ENCODE data around the gene SLC26A1. TPM values are rescaled to one million over a fixed set of nuclear protein-coding genes. Genes with fewer than 3 reads are reported as not detected.

The SLC26A1 gene
- total RNA-seq, 2 donors from 2014 or later, result 0.27 to 0.34 TPM

GRCh38 chr4:951594-952468 lies 41.4 kb downstream of the SLC26A1 start:
- no peaks in the 10 kb centered on the region for H3K9me3 ChIP-seq
- no peaks in the 10 kb centered on the region for H3K36me3 ChIP-seq
- H3K27ac ChIP-seq, result no peak overlapping the region
- DNase-seq (ENCODE audit: low spot score), result no peak
- H3K4me3 ChIP-seq, result no peak overlapping the region
- no peaks in the 10 kb centered on the region for H3K27me3 ChIP-seq (replicated peaks; ENCODE audit: insufficient read depth)
- whole genome bisulfite sequencing, result 85% methylated on average over 23 of the region's 23 CpGs
- intact Hi-C loops (cut with DNase I), result no loop called here
- TF ChIP-seq POLR2AphosphoS5 (IDR thresholded peaks at IDR 0.05) (no peak), CTCF (IDR thresholded peaks at IDR 0.05) (no peak), POLR2A (IDR thresholded peaks at IDR 0.05) (no peak)
- no peaks in the 10 kb centered on the region for H3K4me1 ChIP-seq (replicated peaks)

GRCh38 chr4:951186-951585 lies 42.0 kb downstream of the SLC26A1 start:
- DNase-seq (ENCODE audit: low spot score), result no peak
- Histone ChIP-seq H3K36me3 (no peaks in the 10 kb centered on the region), H3K9me3 (no peaks in the 10 kb centered on the region), H3K4me1 (replicated peaks) (no peaks in the 10 kb centered on the region), H3K27me3 (replicated peaks; ENCODE audit: insufficient read depth) (no peaks in the 10 kb centered on the region), H3K4me3 (no peak overlapping the region), H3K27ac (no peak overlapping the region)
- intact Hi-C loops (cut with DNase I), result no loop called here
- 68% methylated on average over 7 of the region's 7 CpGs for WGBS
- TF ChIP-seq CTCF (IDR thresholded peaks at IDR 0.05) (no peak), POLR2A (IDR thresholded peaks at IDR 0.05) (no peak), POLR2AphosphoS5 (IDR thresholded peaks at IDR 0.05) (no peak)

- intact Hi-C loops (cut with DNase I), result no loop called here
- 91% methylated on average over 26 of the region's 30 CpGs for WGBS
- no peak for TF ChIP-seq POLR2A (IDR thresholded peaks at IDR 0.05)
- no peak for TF ChIP-seq POLR2AphosphoS5 (IDR thresholded peaks at IDR 0.05)
- TF ChIP-seq CTCF (IDR thresholded peaks at IDR 0.05), result no peak
- Histone ChIP-seq H3K4me3 (no peak overlapping the region), H3K27ac (no peak overlapping the region), H3K4me1 (replicated peaks) (no peaks in the 10 kb centered on the region), H3K36me3 (no peaks in the 10 kb centered on the region), H3K27me3 (replicated peaks; ENCODE audit: insufficient read depth) (no peaks in the 10 kb centered on the region), H3K9me3 (no peaks in the 10 kb centered on the region)
- DNase-seq (ENCODE audit: low spot score), result no peak
These were observed 42.8 kb downstream of the SLC26A1 start for GRCh38 chr4:950136-951020.

GRCh38 chr4:949656-950055 lies 43.5 kb downstream of the SLC26A1 start:
- intact Hi-C loops (cut with DNase I), result no loop called here
- Histone ChIP-seq H3K9me3 (no peaks in the 10 kb centered on the region), H3K4me3 (no peak overlapping the region), H3K4me1 (replicated peaks) (no peaks in the 10 kb centered on the region), H3K27me3 (replicated peaks; ENCODE audit: insufficient read depth) (no peaks in the 10 kb centered on the region), H3K36me3 (no peaks in the 10 kb centered on the region), H3K27ac (no peak overlapping the region)
- TF ChIP-seq POLR2A (IDR thresholded peaks at IDR 0.05), result no peak
- TF ChIP-seq CTCF (IDR thresholded peaks at IDR 0.05), result no peak
- no peak for TF ChIP-seq POLR2AphosphoS5 (IDR thresholded peaks at IDR 0.05)
- DNase-seq (ENCODE audit: low spot score), result no peak
- WGBS, result 92% methylated on average over 18 of the region's 20 CpGs
